Central memory CD4-positive, alpha-beta T cell (primary cell): ENCODE results near the gene BRSK2.

Experiments
- DNase-seq: peaks from one replicate; pipeline ENCODE4 v3.0.0; 2022

The BRSK2 gene

GRCh38 chr11:1454576-1454975 is 64.8 kb downstream of the BRSK2 start:
- no peak for DNase-seq

- no peak for DNase-seq
These were observed 65.5 kb downstream of the BRSK2 start for GRCh38 chr11:1455032-1455762.

- DNase-seq, result no peak
These were observed 66.0 kb downstream of the BRSK2 start for GRCh38 chr11:1455763-1456060.

GRCh38 chr11:1456176-1456575 is 66.4 kb downstream of the BRSK2 start:
- DNase-seq, result no peak

- DNase-seq, result no peak
These were observed 67.0 kb downstream of the BRSK2 start for GRCh38 chr11:1456596-1457325.

- no peak for DNase-seq
These were observed 67.6 kb downstream of the BRSK2 start for GRCh38 chr11:1457326-1457680.

- DNase-seq, result no peak
These were observed 68.1 kb downstream of the BRSK2 start for GRCh38 chr11:1457856-1458255.

GRCh38 chr11:1458340-1459218 is 68.8 kb downstream of the BRSK2 start:
- no peak for DNase-seq

- no peak for DNase-seq
These were observed 69.5 kb downstream of the BRSK2 start for GRCh38 chr11:1459219-1459575.

- no peak for DNase-seq
These were observed 70.1 kb downstream of the BRSK2 start for GRCh38 chr11:1459764-1460395.

GRCh38 chr11:1460396-1460985 is 70.8 kb downstream of the BRSK2 start:
- DNase-seq, result no peak

- no peak for DNase-seq
These were observed 71.5 kb downstream of the BRSK2 start for GRCh38 chr11:1460986-1461825.

GRCh38 chr11:1461826-1462697 is 72.3 kb downstream of the BRSK2 start:
- no peak for DNase-seq

- DNase-seq, result no peak
These were observed 72.9 kb downstream of the BRSK2 start for GRCh38 chr11:1462698-1462975.

GRCh38 chr11:1463056-1463455 is 73.3 kb downstream of the BRSK2 start:
- no peak for DNase-seq

GRCh38 chr11:1466784-1467183 is 77.0 kb downstream of the BRSK2 start:
- DNase-seq, result no peak

GRCh38 chr11:1467270-1467669 is 77.5 kb downstream of the BRSK2 start:
- DNase-seq, result no peak

GRCh38 chr11:1468002-1468401 is 78.3 kb downstream of the BRSK2 start:
- no peak for DNase-seq

GRCh38 chr11:1468473-1469066 is 78.8 kb downstream of the BRSK2 start:
- DNase-seq, result no peak

GRCh38 chr11:1469287-1469910 is 79.7 kb downstream of the BRSK2 start:
- no peak for DNase-seq
